Neural cell (in vitro differentiated cells): ENCODE results near the gene ABCC3. TPM values are rescaled to one million over a fixed set of nuclear protein-coding genes. Genes with fewer than 3 reads are reported as not detected.

ENCODE experiments used
- H2AFZ ChIP-seq: fragments of 200-600, 300-800 bp; sonication (generic), shearing (Covaris generic); 2 replicates; pipeline ENCODE4 v1.6.0; 2014; ENCODE audit warnings: low read depth, mild to moderate bottlenecking, antibody characterized with exemption, low read length, moderate library complexity
- H3F3A ChIP-seq: fragments of 200-600 bp; shearing (Covaris generic); 2 replicates; pipeline ENCODE4 v1.6.1; 2016; ENCODE audit warnings: mild to moderate bottlenecking, moderate library complexity, mixed read lengths, antibody characterized with exemption, low read length; ENCODE audit not compliant: insufficient read depth, poor library complexity, severe bottlenecking
- H3K27ac ChIP-seq: fragments of 200-600, 300-800 bp; sonication (generic), shearing (Covaris generic); 2 replicates; pipeline ENCODE4 v1.5.1; 2014; ENCODE audit warnings: mild to moderate bottlenecking, low read length, moderate library complexity
- H3K27me3 ChIP-seq: fragments of 300-800, 200-600 bp; sonication (generic), shearing (Covaris generic); 2 replicates; pipeline ENCODE4 v1.6.0; 2014; ENCODE audit warnings: mild to moderate bottlenecking, low read depth, low read length, moderate library complexity; ENCODE audit not compliant: insufficient read depth
- H3K36me3 ChIP-seq: fragments of 300-800, 200-600 bp; sonication (generic), shearing (Covaris generic); 2 replicates; pipeline ENCODE4 v1.5.1; 2014; ENCODE audit warnings: mild to moderate bottlenecking, antibody characterized with exemption, low read length, moderate library complexity; ENCODE audit not compliant: insufficient read depth
- H3K4me2 ChIP-seq: fragments of 300-800, 200-600 bp; sonication (generic), shearing (Covaris generic); 2 replicates; pipeline ENCODE4 v1.6.0; 2014; ENCODE audit warnings: mild to moderate bottlenecking, low read length
- H3K4me3 ChIP-seq: fragments of 300-800, 200-600 bp; sonication (generic), shearing (Covaris generic); 2 replicates; pipeline ENCODE4 v1.5.1; 2014; ENCODE audit warnings: mild to moderate bottlenecking, low read length, moderate library complexity
- H3K79me2 ChIP-seq: fragments of 200-600 bp; shearing (Covaris generic); replicated peaks from 2 replicates; pipeline ENCODE4 v1.6.0; 2014; ENCODE audit warnings: mild to moderate bottlenecking, low read length, moderate library complexity; ENCODE audit not compliant: insufficient read depth
- H3K9ac ChIP-seq: fragments of 300-800, 200-600 bp; sonication (generic), shearing (Covaris generic); 2 replicates; pipeline ENCODE4 v1.6.1; 2016; ENCODE audit warnings: mild to moderate bottlenecking, low read length, mixed read lengths
- H3K9me2 ChIP-seq: fragments of 200-600 bp; shearing (Covaris generic); 2 replicates; pipeline ENCODE4 v1.6.1; 2016; ENCODE audit warnings: mild to moderate bottlenecking, low read length, mixed read lengths; ENCODE audit not compliant: insufficient read depth
- H3K9me3 ChIP-seq: fragments of 200-600, 300-800 bp; sonication (generic), shearing (Covaris generic); 2 replicates; pipeline ENCODE4 v1.6.1; 2016; ENCODE audit warnings: mild to moderate bottlenecking, mixed run types, low read length, moderate library complexity, mixed read lengths
- H4K20me1 ChIP-seq: fragments of 200-600 bp; shearing (Covaris generic); 2 replicates; pipeline ENCODE4 v1.6.1; 2016; ENCODE audit warnings: mild to moderate bottlenecking, mixed run types; ENCODE audit not compliant: insufficient read depth
- EP300 ChIP-seq: fragments of 450-650 bp; conservative IDR thresholded peaks from 2 replicates; pipeline ENCODE4 v1.6.1; 2014; ENCODE audit warnings: antibody characterized with exemption, mild to moderate bottlenecking, moderate library complexity; ENCODE audit not compliant: poor library complexity, severe bottlenecking
- EZH2 ChIP-seq: fragments of 200-600, 300-800 bp; shearing (Covaris generic), sonication (generic); IDR thresholded peaks from 2 replicates; pipeline ENCODE4 v1.6.1; 2014; ENCODE audit warnings: antibody characterized with exemption, low read length, borderline replicate concordance, mild to moderate bottlenecking; ENCODE audit not compliant: insufficient read depth, poor library complexity, severe bottlenecking
- MXI1 ChIP-seq: fragments of 450-650 bp; conservative IDR thresholded peaks from 2 replicates; pipeline ENCODE4 v1.6.1; 2014; ENCODE audit warnings: antibody characterized with exemption, mild to moderate bottlenecking; ENCODE audit not compliant: poor library complexity, severe bottlenecking
- POLR2AphosphoS5 ChIP-seq: IDR thresholded peaks from 2 replicates; pipeline ENCODE4 v1.6.1; 2012
- RAD21 ChIP-seq: fragments of 450-650 bp; conservative IDR thresholded peaks from 2 replicates; pipeline ENCODE4 v1.6.1; 2014; ENCODE audit warnings: antibody characterized with exemption, mild to moderate bottlenecking, moderate library complexity
- SMC3 ChIP-seq: fragments of 450-650 bp; conservative IDR thresholded peaks from 2 replicates; pipeline ENCODE4 v1.6.1; 2014; ENCODE audit warnings: antibody characterized with exemption, mild to moderate bottlenecking, moderate library complexity; ENCODE audit not compliant: poor library complexity
- TAF1 ChIP-seq: IDR thresholded peaks from 2 replicates; pipeline ENCODE4 v1.6.1; 2012; ENCODE audit warnings: low read depth
- polyA plus RNA-seq: library from polyadenylated mRNA; depleted of rRNA; stranded (reverse); fragments of >200 nt; gene quantifications from 2 replicates; pipeline ENCODE4 v1.2.3, GENCODE V29; 2014
- TF ChIP-seq, protein P1 (sequence below): IDR thresholded peaks from 2 replicates; pipeline ENCODE4 v1.6.1; 2012; ENCODE audit warnings: borderline replicate concordance
- TF ChIP-seq, protein P2 (sequence below): fragments of 450-650 bp; IDR thresholded peaks from 2 replicates; pipeline ENCODE4 v1.5.1; 2014; ENCODE audit warnings: antibody characterized with exemption, mild to moderate bottlenecking, moderate library complexity; ENCODE audit not compliant: poor library complexity, severe bottlenecking

ABCC3 gene
- polyA plus RNA-seq, 1 donor from 2014 or later = not detected

GRCh38 chr17:50661795-50662391 is 27.2 kb downstream of the ABCC3 start:
- Histone ChIP-seq H3K9ac (no peak overlapping the region), H2AFZ (no peak overlapping the region), H3K79me2 (no peaks in the 10 kb centered on the region), H3K27ac (no peak overlapping the region), H3K36me3 (no peaks in the 10 kb centered on the region), H3K4me2 (no peak overlapping the region), H3K4me3 (no peak overlapping the region), H4K20me1 (no peaks in the 10 kb centered on the region), H3K9me3 (no peaks in the 10 kb centered on the region), H3K9me2 (no peaks in the 10 kb centered on the region), H3K27me3 (no peaks in the 10 kb centered on the region), H3F3A (no peaks in the 10 kb centered on the region)
- TF ChIP-seq TAF1 (no peak), MXI1 (no peak), POLR2AphosphoS5 (no peak), RAD21 (no peak), EP300 (no peak), SMC3 (no peak), EZH2 (no peak)
- TF ChIP-seq, protein P1, sequence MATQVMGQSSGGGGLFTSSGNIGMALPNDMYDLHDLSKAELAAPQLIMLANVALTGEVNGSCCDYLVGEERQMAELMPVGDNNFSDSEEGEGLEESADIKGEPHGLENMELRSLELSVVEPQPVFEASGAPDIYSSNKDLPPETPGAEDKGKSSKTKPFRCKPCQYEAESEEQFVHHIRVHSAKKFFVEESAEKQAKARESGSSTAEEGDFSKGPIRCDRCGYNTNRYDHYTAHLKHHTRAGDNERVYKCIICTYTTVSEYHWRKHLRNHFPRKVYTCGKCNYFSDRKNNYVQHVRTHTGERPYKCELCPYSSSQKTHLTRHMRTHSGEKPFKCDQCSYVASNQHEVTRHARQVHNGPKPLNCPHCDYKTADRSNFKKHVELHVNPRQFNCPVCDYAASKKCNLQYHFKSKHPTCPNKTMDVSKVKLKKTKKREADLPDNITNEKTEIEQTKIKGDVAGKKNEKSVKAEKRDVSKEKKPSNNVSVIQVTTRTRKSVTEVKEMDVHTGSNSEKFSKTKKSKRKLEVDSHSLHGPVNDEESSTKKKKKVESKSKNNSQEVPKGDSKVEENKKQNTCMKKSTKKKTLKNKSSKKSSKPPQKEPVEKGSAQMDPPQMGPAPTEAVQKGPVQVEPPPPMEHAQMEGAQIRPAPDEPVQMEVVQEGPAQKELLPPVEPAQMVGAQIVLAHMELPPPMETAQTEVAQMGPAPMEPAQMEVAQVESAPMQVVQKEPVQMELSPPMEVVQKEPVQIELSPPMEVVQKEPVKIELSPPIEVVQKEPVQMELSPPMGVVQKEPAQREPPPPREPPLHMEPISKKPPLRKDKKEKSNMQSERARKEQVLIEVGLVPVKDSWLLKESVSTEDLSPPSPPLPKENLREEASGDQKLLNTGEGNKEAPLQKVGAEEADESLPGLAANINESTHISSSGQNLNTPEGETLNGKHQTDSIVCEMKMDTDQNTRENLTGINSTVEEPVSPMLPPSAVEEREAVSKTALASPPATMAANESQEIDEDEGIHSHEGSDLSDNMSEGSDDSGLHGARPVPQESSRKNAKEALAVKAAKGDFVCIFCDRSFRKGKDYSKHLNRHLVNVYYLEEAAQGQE = no peak
- TF ChIP-seq, protein P2, sequence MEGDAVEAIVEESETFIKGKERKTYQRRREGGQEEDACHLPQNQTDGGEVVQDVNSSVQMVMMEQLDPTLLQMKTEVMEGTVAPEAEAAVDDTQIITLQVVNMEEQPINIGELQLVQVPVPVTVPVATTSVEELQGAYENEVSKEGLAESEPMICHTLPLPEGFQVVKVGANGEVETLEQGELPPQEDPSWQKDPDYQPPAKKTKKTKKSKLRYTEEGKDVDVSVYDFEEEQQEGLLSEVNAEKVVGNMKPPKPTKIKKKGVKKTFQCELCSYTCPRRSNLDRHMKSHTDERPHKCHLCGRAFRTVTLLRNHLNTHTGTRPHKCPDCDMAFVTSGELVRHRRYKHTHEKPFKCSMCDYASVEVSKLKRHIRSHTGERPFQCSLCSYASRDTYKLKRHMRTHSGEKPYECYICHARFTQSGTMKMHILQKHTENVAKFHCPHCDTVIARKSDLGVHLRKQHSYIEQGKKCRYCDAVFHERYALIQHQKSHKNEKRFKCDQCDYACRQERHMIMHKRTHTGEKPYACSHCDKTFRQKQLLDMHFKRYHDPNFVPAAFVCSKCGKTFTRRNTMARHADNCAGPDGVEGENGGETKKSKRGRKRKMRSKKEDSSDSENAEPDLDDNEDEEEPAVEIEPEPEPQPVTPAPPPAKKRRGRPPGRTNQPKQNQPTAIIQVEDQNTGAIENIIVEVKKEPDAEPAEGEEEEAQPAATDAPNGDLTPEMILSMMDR = no peak

- H3K36me3 ChIP-seq = no peaks in the 10 kb centered on the region
- no peaks in the 10 kb centered on the region for H3F3A ChIP-seq
- no peak overlapping the region for H2AFZ ChIP-seq
- TF ChIP-seq RAD21 (no peak), POLR2AphosphoS5 (no peak), MXI1 (no peak), SMC3 (no peak), EZH2 (no peak), EP300 (no peak), TAF1 (no peak)
- TF ChIP-seq, protein P2 = no peak
- TF ChIP-seq, protein P1 = no peak
- no peaks in the 10 kb centered on the region for H3K9me2 ChIP-seq
- H3K9ac ChIP-seq = no peak overlapping the region
- H3K27me3 ChIP-seq = no peaks in the 10 kb centered on the region
- H3K4me3 ChIP-seq = no peak overlapping the region
- no peaks in the 10 kb centered on the region for H3K79me2 ChIP-seq
- no peaks in the 10 kb centered on the region for H3K9me3 ChIP-seq
- H3K4me2 ChIP-seq = no peak overlapping the region
- no peak overlapping the region for H3K27ac ChIP-seq
- no peaks in the 10 kb centered on the region for H4K20me1 ChIP-seq
Observed at GRCh38 chr17:50662632-50663225, 28.0 kb downstream of the ABCC3 start.
